SK-MEL-5 (cell line): Measurements from ENCODE around the gene ZNF778. TPM values are rescaled to one million over a fixed set of nuclear protein-coding genes. Genes with fewer than 3 reads are reported as not detected.
"Not testable (repeated sequence)": the region's sequence is repeated elsewhere in the genome, so short reads cannot be mapped to it uniquely, and the experiment has no call there.

Source experiments
- DNase-seq: peaks from one replicate; pipeline ENCODE4 v3.0.0-alpha.2; 2016; ENCODE audit warnings: low read depth, low spot score
- in situ Hi-C: cut with HindIII; loops from 2 replicates; pipeline ENCODE4 v1.10.0; 2016; ENCODE audit warnings: low sequenced_read_pairs, high pct_unique_total_duplicates, low pct_unique_long_range_greater_than_20kb
- total RNA-seq: library from RNA; depleted of rRNA; stranded (reverse); fragments of >200 nt; shearing (Covaris generic); gene quantifications from 2 replicates; pipeline ENCODE4 v1.2.3, GENCODE V29; 2014

Gene ZNF778
- total RNA-seq, 1 experiment from 2014 or later, result 5.2 TPM

DNA sequence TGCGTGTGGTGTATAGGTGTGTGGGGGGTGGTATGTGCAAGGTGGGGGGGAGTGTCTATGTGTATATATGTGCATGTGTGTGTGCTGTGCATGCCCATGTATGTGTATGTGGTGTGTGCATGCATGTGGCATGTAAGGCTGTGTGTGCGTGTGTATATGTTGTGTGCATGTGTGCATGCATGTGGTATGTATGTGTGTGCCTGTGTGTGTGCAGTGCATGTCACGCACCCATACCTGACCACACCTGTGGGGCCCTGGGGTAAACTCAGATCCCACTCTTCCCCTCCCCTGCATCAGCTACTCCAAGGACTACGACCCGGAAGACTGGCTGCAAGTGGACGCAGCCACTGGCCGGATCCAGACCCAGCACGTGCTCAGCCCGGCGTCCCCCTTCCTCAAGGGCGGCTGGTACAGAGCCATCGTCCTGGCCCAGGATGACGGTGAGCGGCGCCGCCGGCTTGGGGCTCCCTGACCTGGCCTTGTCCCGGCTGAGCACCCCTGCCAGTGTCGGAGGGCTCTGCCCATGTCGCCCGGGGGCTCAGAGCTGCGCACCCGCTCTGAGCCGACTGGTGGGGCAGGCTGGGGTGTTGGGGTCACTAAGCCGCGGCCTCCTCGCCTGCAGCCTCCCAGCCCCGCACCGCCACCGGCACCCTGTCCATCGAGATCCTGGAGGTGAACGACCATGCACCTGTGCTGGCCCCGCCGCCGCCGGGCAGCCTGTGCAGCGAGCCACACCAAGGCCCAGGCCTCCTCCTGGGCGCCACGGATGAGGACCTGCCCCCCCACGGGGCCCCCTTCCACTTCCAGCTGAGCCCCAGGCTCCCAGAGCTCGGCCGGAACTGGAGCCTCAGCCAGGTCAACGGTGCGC is 26.2 kb upstream of the ZNF778 start:
- no peak for DNase-seq
- in situ Hi-C loops, result no loop called here

DNA sequence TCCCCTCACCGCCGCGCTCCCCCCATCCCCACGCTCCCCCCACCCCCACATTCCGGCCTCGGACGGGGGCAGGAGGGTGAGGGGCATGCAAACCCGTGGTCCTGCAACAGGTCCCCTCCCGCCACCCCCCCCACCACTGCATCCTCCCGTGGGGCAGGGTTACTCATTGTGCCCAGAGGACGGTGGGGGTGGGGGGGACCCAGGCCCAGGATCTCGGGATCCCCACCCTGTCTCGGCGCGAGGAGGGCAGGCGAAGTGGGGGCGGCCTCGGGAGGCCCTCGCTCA is 25.7 kb upstream of the ZNF778 start:
- no peak for DNase-seq
- in situ Hi-C loops, result no loop called here

DNA sequence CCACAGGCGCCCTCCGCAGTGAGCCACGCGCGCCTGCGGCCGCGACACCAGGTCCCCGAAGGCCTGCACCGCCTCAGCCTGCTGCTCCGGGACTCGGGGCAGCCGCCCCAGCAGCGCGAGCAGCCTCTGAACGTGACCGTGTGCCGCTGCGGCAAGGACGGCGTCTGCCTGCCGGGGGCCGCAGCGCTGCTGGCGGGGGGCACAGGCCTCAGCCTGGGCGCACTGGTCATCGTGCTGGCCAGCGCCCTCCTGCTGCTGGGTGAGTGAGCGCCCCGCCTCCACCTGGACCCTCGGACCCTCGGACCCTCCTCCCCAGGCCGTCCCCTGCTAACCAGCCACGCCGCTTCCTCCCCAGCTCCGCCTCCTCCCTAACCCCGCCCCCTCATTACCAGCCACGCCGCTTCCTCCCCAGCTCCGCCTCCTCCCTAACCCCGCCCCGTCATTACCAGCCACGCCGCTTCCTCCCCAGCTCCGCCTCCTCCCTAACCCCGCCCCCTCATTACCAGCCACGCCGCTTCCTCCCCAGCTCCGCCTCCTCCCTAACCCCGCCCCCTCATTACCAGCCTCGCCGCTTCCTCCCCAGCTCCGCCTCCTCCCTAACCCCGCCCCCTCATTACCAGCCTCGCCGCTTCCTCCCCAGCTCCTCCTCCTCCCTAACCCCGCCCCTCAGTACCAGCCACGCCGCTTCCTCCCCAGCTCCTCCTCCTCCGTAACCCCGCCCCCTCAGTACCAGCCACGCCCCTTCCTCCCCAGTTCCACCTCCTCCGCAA is 25.1 kb upstream of the ZNF778 start:
- DNase-seq, result peak; percentile 79
- in situ Hi-C loops, result not testable (repeated sequence)

DNA sequence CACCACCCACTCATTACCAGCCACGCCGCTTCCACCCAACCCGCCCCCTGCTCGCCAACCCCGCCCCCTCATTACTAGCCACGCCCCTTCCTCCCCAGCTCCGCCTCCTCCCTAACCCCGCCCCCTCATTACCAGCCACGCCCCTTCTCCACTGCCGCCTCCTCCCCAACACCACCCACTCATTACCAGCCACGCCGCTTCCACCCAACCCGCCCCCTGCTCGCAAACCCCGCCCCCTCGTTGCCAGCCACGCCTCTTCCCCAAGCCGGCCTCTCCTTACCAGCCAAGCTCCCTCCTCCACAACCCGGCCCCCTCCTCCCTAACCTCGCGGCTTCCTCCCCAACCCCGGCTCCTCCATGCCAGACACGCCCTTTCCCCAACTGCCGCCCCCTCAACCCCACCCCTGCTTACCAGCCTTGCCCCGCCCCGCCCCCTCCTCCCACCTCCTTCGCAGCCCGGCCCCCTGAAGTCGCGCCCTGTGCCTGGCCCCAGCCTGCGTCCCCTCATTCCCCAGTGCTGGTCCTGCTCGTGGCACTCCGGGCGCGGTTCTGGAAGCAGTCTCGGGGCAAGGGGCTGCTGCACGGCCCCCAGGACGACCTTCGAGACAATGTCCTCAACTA is 24.4 kb upstream of the ZNF778 start:
- in situ Hi-C loops, result no loop called here
- peak; percentile 48 for DNase-seq

DNA sequence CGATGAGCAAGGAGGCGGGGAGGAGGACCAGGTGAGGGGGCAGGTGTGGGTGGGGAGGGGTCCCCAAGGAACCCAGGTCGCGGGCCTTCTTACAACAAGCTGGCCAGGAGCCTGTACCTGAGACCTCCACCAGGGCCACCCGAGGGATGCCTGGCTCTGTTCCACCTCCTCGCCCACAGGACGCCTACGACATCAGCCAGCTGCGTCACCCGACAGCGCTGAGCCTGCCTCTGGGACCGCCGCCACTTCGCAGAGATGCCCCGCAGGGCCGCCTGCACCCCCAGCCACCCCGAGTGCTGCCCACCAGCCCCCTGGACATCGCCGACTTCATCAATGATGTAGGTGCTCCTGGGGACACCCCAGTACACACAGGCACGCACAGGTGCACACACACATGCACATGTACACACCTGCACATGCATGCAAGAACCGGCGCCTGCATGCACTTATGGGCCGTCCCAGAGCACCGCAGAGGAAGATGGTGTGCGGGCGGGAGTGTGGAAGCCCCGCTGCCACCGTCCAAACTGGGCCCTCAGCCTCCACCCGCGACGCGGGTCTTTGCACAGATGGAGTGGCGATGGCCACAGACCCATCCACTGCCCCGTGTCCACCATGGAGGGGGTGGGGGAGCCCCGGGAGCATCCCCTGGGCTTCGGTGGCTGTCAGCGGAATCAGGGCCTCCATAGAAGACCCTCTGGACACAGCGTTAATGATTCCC is 23.8 kb upstream of the ZNF778 start:
- DNase-seq, result no peak
- in situ Hi-C loops, result no loop called here

DNA sequence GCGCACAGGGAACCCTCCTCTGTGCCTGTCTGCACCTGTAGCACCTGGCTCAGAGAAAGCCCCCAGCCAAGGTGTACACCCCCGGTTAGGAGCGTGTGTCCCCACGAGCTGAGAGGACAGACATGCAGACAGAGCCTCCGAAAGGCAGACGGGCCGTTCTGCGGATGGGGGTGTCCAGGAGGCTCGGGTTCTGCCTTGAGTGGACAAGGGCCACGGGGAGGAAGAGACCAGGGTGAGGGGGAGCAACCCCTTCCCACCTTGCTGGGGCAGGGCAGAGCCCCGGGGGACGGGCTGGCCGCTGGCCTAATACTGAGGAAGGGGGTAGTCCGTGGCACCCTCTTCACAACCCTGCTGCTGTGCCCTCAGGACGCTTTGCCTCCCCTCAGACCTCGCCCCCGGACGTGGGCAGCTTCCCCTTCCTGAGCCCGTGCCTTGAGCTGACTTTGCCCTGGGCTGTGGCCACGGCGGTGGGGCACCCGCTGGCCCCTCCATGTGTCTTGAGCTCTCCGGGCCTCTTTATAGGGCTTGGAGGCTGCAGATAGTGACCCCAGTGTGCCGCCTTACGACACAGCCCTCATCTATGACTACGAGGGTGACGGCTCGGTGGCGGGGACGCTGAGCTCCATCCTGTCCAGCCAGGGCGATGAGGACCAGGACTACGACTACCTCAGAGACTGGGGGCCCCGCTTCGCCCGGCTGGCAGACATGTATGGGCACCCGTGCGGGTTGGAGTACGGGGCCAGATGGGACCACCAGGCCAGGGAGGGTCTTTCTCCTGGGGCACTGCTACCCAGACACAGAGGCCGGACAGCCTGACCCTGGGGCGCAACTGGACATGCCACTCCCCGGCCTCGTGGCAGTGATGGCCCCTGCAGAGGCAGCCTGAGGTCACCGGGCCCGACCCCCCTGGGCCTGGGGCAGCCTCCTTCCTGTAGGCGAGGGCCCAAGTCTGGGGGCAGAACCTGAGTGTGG is 22.9 kb upstream of the ZNF778 start:
- in situ Hi-C loops, result no loop called here
- no peak for DNase-seq

DNA sequence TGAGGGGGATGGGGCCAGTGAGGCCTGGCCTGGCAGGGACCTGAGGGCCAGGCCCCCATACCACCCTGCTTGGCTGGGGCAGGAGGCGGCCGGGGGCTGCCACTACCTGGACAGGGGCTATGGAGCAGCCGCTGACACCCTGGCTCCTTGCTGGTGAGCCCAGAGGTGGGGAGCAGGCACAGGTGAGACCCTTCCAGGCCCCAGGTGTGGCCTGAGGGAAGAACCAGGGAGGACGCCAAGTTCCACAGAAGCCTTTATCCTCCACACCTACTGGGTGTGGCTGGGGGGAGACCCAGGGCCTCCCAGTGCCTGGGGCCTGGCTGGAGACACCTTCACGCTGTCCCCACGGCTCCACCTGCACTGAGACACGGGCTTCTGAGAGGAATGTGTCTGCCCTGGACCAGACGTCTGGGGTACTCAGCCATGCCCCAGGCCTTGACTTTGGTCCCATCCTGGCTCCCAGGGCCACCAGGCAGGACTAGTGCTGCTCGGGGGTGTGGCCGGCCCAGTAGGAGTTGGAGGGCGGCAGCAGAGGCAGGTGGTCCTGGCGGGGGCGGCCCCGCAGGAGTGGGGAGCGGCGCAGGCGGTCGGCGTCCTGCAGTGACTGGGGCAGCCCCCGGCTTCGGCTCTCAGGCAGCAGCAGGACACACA is 21.9 kb upstream of the ZNF778 start:
- no peak for DNase-seq
- in situ Hi-C loops, result no loop called here

DNA sequence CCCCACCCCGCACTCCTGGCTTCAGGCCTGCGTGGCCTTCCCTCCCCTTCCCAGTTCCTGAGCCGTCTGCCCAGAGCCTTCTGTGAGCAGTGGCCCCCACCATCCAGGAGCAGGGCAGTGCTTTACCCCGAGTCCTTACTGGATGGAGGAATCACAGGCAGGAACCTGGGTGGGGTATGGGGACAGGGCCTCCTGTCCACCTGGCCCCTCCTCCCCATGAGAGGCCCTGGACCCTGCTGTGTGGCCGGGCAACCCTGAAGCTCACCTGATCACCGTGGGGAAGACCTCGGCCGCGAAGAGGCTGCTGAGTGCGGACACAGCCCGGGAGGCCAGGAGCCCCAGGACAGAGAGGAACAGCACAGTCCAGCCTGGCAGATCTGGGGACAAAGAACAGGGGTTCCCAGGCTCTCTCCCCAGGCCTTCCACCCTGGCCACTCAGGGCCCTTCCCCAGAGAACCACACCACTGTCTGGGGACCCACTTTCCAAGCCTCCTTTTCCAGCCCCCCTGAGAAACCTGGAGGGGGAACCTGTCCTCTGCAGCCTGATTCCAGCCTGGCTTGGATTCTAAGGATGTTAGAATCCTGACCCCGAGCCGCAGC is 20.4 kb upstream of the ZNF778 start:
- DNase-seq, result no peak
- in situ Hi-C loops, result no loop called here

DNA sequence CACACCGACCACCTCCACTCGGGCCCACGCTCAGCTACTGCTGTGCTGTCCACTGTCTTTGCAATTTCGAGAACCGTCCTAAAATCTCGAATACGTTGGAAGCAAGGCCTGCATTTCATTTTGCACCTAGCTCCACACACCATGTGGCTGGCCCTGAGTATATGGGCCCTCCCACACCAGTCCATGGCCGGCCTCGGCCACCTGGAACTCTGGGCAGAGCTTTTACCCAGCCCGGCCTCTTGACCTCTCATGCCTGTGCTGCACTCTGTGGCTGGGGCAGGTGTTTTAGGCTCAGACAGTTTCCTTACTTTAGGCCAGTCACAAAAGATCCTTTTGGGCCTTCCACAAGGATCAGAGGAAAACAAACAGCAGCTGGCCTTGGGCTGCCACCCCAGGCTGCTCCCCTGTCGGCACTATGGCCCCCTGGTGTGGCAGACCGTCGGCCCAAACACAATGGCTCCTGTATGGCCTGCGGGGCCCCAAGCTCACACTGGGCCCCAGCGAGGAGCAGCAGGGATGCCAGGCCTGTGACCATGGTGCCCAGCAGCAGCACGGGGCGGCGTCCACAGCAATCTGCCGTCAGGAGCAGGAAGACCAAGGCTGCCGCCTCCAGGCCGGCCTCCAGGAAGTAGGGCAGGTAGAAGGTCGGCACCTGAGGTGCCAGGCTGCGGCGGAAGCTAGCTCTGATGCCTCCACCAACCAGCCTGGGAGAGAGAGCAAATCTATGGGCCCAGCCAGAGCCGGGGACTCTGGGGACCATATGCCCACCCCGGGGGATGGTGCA is 19.7 kb upstream of the ZNF778 start:
- in situ Hi-C loops, result no loop called here
- no peak for DNase-seq

DNA sequence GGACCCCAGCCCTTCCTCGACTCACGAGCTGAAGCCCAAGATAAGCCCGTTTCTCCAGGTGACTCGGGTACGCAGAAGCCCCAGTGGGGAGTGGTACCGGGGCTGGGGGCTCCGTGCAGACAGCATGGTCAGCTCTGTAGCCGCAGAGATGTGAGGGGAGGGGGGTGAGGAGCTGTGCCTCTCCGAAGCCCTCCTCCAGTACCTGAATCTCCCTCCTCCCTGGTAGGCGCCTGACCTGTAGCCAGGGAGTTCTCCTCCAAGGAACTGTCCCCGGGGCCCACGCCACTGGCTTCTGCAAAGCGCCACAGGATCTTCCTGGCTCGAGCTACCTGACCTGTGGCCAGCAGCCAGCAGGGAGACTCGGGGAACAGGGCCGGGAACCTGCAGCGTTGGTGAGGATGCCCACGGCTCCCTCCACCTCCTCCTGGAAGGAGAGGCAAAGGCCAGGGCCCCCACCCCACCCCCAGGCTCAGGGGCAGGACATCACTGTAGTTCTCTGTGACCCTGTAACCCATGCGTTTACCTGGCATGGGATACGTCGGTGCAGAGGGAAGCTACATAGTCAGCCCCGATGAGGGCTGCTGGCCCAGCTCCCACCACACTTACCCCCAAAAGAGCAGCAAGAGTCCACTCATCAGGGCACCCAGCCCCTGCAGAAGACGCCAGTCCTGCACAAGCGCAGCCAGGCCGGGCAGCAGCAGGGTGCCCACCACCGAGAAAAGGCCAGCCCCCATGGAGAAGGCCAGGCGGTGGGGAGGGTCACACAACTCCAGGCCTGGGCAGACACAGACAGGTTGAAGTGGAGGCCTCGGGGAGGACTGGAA is 18.9 kb upstream of the ZNF778 start:
- no peak for DNase-seq
- in situ Hi-C loops, result no loop called here

DNA sequence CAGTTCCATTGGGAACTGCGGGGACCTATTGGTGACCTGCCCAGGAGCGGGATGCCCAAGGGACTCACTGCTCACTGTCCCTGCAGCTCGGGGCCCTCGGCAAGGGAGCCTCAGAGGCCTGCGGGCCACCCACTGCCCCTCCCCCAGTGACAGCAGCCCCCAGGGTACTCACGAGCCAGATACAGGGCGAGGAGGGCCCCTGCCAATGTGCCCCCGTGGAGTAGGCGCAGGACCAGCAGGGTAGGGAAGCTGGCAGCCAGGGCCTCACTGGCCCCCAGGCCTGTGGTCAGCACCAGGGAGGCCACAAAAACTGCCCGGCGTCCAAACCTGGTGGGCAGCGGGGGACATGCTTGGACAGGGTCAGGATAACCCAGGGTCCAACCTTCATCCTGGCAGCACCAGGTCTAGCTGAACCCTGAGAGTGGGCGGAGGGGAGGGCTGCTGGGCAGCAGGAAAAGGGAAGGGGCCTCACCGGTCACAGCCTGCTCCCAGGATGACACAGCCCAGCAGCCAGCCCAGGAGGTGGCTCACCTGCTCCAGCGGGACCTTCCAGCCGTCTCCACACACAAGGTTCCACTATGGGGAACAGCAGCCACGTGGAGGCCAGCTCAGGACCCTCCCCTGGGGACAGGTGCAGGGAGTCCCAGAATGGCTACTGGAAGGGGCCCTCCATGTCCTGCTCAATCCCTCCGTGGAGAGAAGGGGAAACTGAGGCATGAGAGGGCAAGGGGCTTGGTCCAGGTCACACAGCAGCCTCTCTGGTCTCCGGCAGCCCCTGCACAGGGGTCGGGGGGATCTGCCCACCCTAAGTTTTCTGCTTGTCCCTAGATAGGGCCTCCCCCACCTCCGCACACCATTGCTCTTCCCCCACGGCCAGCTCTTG is 18.0 kb upstream of the ZNF778 start:
- DNase-seq, result no peak
- in situ Hi-C loops, result no loop called here

DNA sequence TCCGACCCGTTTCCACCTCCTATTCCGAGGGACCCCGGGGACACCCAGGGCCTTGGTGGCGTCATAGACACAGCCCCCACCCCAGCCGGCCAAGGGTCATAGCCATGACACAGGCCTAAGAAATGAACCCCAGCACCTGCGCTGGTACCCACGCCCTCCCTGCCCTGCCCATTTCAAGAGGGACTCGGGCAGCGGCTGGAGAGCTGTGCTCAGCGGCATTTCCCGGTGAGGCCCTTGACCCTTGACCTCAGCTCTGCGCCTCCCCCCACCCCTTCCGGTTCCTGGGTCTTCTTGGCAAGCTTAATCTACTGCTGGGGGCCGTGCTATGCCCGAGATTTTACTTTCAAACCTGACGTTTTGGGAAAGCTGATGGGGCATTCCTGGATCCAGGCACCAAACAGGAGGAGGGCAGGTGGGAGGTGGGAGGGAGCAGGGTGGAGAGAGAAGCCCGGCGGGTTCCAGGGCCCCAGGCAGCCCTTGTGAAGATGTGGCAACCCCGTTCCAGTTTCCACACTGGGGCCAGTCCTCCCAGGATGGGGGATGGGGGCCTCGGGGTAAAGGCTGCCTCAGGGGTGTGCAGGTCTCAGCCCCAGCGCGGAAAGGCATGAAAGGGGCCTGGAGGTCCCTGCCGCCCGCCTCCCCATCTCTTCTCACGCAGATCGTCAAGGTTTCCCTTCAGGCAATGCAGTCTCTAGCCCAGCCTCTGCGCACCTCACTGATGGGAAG is 17.2 kb upstream of the ZNF778 start, which contains the start of gene SLC22A31:
Gene SLC22A31 (minus strand): TSS at position 414 of the 726 bp plus-strand sequence. CDS start 36 bp downstream, at position 378.
- in situ Hi-C loops, result no loop called here
- no peak for DNase-seq

DNA sequence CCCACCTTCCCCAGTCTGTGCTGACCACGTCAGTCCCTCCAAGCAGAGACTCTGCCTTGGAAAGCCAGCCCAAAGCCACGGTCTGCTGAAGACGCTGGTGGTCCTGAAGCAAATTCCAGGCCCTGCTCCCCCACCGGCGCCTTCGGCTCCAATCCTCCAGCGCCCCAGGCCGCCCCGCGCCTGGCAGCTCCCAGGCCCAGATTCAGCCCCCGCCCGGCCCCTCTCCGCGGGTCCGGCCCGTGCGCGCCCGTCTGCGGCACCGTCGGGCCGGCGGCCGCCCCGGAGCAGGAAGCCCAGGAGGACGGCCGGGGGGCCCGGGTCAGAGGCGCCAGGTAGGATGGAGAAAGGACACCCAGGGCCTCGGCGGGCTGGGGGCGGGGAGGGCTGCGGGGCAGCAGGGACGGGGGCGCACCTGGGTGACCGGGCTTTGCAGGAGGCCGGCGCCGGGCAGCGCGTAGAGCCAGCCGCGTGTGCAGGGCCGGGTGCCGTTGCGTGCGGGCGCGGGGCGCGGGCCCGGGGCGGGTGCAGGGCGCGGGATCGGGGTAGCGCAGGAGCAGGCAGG is 16.6 kb upstream of the ZNF778 start:
- in situ Hi-C loops, result no loop called here

More for the DNA sequence above, 16.6 kb upstream of the ZNF778 start:
- no peak for DNase-seq
